Endothelial cell (in vitro differentiated cells): ENCODE measurements around the gene SYAP1. TPM values are rescaled to one million over a fixed set of nuclear protein-coding genes. Genes with fewer than 3 reads are reported as not detected.

Source experiments
- DNase-seq: peaks from one replicate; pipeline ENCODE4 v3.0.0; 2021; ENCODE audit warnings: low spot score
- H3K27ac Mint-ChIP-seq: one replicate; pipeline ENCODE4 v1.8.0; 2021; ENCODE audit warnings: mixed read lengths, inconsistent platforms; ENCODE audit not compliant: unreplicated experiment
- H3K27me3 Mint-ChIP-seq: one replicate; pipeline ENCODE4 v1.8.0; 2021; ENCODE audit warnings: mild to moderate bottlenecking, moderate library complexity, mixed read lengths, inconsistent platforms; ENCODE audit not compliant: unreplicated experiment
- H3K36me3 Mint-ChIP-seq: one replicate; pipeline ENCODE4 v1.8.0; 2021; ENCODE audit warnings: mild to moderate bottlenecking, low read depth, mixed read lengths, inconsistent platforms; ENCODE audit not compliant: unreplicated experiment
- H3K4me1 Mint-ChIP-seq: one replicate; pipeline ENCODE4 v1.8.0; 2021; ENCODE audit warnings: mild to moderate bottlenecking, mixed read lengths, inconsistent platforms; ENCODE audit not compliant: unreplicated experiment
- H3K4me3 Mint-ChIP-seq: one replicate; pipeline ENCODE4 v1.8.0; 2021; ENCODE audit warnings: mild to moderate bottlenecking, mixed read lengths, inconsistent platforms; ENCODE audit not compliant: unreplicated experiment
- H3K9me3 Mint-ChIP-seq: one replicate; pipeline ENCODE4 v1.8.0; 2021; ENCODE audit warnings: mixed read lengths, inconsistent platforms; ENCODE audit not compliant: unreplicated experiment
- total RNA-seq: library from RNA; stranded (reverse); fragmentation: NEBNext Ultra II Directional; extraction: Animal tissue kit (Norgen Biotek cat#: 25700); gene quantifications from one replicate; pipeline ENCODE4 v1.2.1, GENCODE V29; 2021; ENCODE audit not compliant: unreplicated experiment
- TF ChIP-seq, protein P1 (sequence below): fragments of 200-600 bp; sonication (generic); IDR thresholded peaks from one replicate; pipeline ENCODE4 v1.5.0; 2021; ENCODE audit warnings: antibody characterized with exemption; ENCODE audit not compliant: unreplicated experiment

The SYAP1 gene
- total RNA-seq, 1 donor from 2014 or later: 18.8 TPM

DNA sequence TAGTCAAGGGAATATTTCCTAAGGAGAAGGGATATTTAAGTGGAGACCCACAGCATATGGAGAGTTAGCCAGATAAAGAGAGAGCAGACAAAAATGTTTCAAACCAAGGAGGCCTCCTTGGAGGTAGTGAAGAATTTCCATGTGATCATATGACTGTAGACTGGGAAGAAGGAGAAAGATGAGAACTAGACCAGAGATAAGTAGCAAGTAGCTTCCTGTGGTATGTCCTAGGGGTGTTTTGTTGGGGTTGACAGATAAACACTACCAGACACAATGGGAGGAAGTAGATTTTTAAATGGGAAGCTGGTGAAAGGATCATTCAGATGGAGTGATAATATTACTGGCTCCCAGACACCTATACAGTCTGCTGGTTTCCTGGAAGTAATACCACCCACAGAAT, 13.6 kb downstream of the SYAP1 start:
- TF ChIP-seq, protein P1, sequence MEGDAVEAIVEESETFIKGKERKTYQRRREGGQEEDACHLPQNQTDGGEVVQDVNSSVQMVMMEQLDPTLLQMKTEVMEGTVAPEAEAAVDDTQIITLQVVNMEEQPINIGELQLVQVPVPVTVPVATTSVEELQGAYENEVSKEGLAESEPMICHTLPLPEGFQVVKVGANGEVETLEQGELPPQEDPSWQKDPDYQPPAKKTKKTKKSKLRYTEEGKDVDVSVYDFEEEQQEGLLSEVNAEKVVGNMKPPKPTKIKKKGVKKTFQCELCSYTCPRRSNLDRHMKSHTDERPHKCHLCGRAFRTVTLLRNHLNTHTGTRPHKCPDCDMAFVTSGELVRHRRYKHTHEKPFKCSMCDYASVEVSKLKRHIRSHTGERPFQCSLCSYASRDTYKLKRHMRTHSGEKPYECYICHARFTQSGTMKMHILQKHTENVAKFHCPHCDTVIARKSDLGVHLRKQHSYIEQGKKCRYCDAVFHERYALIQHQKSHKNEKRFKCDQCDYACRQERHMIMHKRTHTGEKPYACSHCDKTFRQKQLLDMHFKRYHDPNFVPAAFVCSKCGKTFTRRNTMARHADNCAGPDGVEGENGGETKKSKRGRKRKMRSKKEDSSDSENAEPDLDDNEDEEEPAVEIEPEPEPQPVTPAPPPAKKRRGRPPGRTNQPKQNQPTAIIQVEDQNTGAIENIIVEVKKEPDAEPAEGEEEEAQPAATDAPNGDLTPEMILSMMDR: no peak
- Mint-ChIP-seq H3K27ac (peak overlapping the region; percentile 97), H3K4me3 (no peak overlapping the region), H3K36me3 (peaks cover 11% of the 10 kb centered on the region), H3K4me1 (peaks cover 13% of the 10 kb centered on the region), H3K27me3 (no peaks in the 10 kb centered on the region), H3K9me3 (no peaks in the 10 kb centered on the region)
- no peak for DNase-seq

DNA sequence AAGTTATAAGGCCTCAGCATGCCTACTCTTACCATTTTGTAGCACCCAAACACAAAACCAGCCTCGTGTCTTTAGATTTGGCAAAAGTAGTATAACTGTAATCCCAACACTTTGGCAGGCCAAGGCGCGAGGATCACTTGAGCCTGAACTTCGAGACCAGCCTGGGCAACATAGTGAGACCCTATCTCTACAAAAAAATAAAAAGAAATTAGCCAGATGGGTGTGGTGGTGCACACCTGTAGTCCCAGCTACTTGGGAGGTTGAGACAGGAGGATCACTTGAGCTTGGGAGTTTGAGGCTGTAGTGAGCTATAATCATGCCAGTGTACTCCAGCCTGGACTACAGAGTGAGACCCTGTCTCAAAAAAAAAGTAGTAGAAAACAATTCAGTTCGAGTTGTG, 17.6 kb downstream of the SYAP1 start:
- no peak overlapping the region for H3K4me3 Mint-ChIP-seq
- H3K27ac Mint-ChIP-seq: no peak overlapping the region
- no peaks in the 10 kb centered on the region for H3K9me3 Mint-ChIP-seq
- TF ChIP-seq, protein P1: no peak
- peaks cover 23% of the 10 kb centered on the region for H3K4me1 Mint-ChIP-seq
- H3K27me3 Mint-ChIP-seq: peaks cover 2% of the 10 kb centered on the region
- H3K36me3 Mint-ChIP-seq: peaks cover 21% of the 10 kb centered on the region
- no peak for DNase-seq

DNA sequence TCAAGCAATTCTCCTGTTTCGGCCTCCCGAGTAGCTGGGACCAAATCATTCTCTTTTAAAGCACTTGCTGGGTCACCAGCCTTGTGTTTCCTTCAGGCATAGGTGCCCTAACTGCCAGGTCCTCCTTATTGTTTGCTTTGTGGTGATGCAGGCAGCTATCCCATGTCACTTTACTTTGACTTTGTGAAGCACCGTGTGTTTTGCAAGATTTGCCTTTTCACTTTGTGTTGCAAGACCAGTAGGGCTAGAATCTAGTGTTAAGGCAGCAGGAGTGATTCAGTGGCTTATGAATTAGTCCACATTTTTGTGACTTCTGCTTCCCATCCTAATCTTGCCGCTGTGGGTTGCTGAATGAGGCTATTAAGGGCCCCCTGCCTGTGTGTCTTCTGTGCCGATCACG, 20.2 kb downstream of the SYAP1 start:
- H3K9me3 Mint-ChIP-seq: no peaks in the 10 kb centered on the region
- H3K4me1 Mint-ChIP-seq: peaks cover 10% of the 10 kb centered on the region
- TF ChIP-seq, protein P1: no peak
- peak overlapping the region; percentile 83 for H3K27ac Mint-ChIP-seq
- H3K36me3 Mint-ChIP-seq: peaks cover 26% of the 10 kb centered on the region
- H3K27me3 Mint-ChIP-seq: peaks cover 2% of the 10 kb centered on the region
- no peak for DNase-seq
- peak overlapping the region; percentile 19 for H3K4me3 Mint-ChIP-seq

DNA sequence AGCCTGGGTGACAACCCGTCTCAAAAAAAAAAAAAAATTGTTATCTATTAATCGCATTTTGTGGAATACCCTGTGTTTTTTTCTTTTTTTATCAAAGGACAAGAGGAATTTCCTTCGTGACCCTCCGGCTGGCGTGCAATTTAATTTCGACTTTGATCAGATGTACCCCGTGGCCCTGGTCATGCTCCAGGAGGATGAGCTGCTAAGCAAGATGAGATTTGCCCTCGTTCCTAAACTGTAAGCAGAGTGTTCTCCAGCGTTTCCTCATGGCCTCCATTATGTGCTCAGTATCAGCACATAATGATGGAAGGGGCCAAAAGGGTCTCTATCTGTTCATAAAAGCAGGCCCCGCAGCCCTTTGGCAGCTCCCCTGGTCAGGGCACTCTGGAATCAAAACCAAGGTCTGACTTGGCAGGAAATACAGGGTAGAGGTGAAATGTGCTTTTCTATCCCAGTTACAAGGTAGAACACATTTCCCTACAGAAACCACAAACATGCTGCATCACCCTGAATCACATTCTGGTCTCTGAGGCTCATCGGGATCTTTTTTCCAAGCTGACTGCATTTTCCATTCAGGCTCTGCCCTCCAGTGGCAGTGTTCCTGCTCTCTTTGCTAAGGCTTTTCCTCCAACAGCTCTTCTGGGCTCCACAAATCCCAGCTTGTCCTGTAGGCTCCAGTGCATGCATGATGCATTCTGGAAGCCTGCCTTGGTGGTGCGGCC, 24.4 kb downstream of the SYAP1 start:
- Mint-ChIP-seq H3K27ac (no peak overlapping the region), H3K4me3 (no peak overlapping the region), H3K9me3 (no peaks in the 10 kb centered on the region), H3K4me1 (peaks cover 9% of the 10 kb centered on the region), H3K27me3 (peaks cover 2% of the 10 kb centered on the region), H3K36me3 (peaks cover 18% of the 10 kb centered on the region)
- TF ChIP-seq, protein P1: no peak
- no peak for DNase-seq

DNA sequence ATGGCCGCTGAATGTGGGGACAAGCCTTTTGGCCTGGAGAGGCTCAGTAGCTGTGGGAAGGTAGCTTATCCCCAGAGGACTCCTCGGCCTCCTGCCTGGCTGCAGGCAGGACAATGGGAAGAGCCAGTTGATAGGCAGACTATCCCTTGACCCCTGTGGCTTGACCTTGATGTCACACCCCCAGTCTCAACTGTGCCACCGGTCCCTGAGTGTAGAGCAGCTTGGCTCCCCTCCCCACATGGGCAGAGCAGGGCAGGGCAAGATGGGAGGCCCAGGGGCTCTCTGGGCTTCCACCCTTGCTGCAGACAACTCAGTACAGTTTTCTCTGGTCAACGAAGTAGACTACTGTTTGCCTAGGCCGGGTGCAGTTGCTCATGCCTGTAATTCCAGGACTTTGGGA, 25.7 kb downstream of the SYAP1 start:
- H3K4me3 Mint-ChIP-seq: no peak overlapping the region

More for the DNA sequence above, 25.7 kb downstream of the SYAP1 start:
- no peak overlapping the region for H3K27ac Mint-ChIP-seq
- DNase-seq: no peak
- H3K9me3 Mint-ChIP-seq: no peaks in the 10 kb centered on the region
- H3K36me3 Mint-ChIP-seq: peaks cover 15% of the 10 kb centered on the region
- no peaks in the 10 kb centered on the region for H3K27me3 Mint-ChIP-seq
- H3K4me1 Mint-ChIP-seq: peaks cover 2% of the 10 kb centered on the region
- TF ChIP-seq, protein P1: no peak
